ENCODE results near the gene ZNF682. TPM values are rescaled to one million over a fixed set of nuclear protein-coding genes. Genes with fewer than 3 reads are reported as not detected.

Gene ZNF682
- total RNA-seq, 1 experiment from 2014 or later: not detected

DNA sequence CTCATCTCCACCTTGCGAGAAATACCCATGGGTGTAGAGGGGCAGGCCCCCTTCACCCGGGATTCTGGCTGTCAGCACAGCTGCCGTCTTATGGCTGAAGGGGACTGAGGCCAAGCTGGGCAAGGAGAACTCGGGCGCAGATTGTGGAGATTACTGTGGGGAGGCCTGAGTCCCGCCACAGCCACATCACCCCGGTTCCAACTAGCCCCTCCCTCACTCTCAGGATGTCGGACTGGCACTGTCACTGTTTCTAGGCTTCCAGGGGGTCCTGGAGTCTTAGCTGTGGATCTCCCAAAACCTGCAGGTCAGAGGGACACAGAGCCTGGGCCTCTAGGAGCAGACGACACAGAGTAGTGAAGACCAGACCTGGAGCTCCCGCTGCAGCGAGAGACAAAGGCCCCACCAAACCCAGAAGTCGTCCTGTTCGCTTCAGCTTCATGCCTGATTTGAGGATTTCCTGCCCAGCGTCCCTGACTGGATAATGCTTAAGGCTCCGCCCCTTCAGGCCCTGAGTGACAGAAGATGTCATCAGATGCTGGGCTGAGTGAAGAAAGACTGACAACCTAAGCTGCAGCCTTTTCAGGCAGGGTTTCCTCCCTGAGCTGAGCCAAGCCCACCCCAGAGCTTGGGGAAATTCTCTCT is 82.8 kb downstream of the ZNF682 start:
- TF ChIP-seq, protein P1, sequence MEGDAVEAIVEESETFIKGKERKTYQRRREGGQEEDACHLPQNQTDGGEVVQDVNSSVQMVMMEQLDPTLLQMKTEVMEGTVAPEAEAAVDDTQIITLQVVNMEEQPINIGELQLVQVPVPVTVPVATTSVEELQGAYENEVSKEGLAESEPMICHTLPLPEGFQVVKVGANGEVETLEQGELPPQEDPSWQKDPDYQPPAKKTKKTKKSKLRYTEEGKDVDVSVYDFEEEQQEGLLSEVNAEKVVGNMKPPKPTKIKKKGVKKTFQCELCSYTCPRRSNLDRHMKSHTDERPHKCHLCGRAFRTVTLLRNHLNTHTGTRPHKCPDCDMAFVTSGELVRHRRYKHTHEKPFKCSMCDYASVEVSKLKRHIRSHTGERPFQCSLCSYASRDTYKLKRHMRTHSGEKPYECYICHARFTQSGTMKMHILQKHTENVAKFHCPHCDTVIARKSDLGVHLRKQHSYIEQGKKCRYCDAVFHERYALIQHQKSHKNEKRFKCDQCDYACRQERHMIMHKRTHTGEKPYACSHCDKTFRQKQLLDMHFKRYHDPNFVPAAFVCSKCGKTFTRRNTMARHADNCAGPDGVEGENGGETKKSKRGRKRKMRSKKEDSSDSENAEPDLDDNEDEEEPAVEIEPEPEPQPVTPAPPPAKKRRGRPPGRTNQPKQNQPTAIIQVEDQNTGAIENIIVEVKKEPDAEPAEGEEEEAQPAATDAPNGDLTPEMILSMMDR (IDR thresholded peaks at IDR 0.05; ENCODE audit: unreplicated experiment): no peak
- Mint-ChIP-seq H3K36me3 (ENCODE audit: insufficient read depth, unreplicated experiment) (no peaks in the 10 kb centered on the region), H3K4me1 (ENCODE audit: insufficient read depth, unreplicated experiment) (no peaks in the 10 kb centered on the region), H3K27ac (ENCODE audit: low read depth, unreplicated experiment) (no peak overlapping the region), H3K9me3 (ENCODE audit: unreplicated experiment) (peaks cover 8% of the 10 kb centered on the region), H3K4me3 (ENCODE audit: unreplicated experiment) (no peak overlapping the region), H3K27me3 (ENCODE audit: insufficient read depth, unreplicated experiment) (no peaks in the 10 kb centered on the region)
- BruUV-seq (replicated peaks): no TSS peak
- intact Hi-C loops (cut with micrococcal nuclease): loop anchor here (5.0 kb wide), 1 partner anchor 424 kb away; no protein-coding TSS in a partner anchor
- ChIA-PET POLR2A (no interaction called here), CTCF (interaction anchor here (0.6 kb wide), 1 partner anchor 781 kb away, joined by 4 read pairs; no protein-coding TSS in a partner anchor)
- no peak for DNase-seq (ENCODE audit: unreplicated experiment)

DNA sequence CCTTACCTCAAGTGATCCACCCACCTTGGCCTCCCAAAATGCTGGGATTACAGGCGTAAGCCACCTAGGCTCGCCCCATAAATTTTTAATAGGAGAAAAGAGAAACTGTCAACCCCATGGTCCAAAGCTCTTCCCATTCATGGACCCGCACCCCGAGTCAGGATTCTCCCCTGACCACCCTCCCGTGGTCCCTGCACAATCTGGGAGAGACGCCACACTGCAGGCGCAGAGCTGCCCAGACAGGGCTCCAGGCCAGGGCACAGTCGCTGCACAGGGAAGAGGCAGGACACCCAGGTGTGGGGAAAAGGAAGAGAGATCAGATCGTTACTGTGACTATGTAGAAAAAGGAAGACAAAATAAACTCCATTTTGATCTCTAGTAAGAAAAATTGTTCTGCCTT is 84.1 kb downstream of the ZNF682 start:
- intact Hi-C loops (cut with micrococcal nuclease): loop anchor here (5.0 kb wide), 1 partner anchor 423 kb away; no protein-coding TSS in a partner anchor
- H3K4me1 Mint-ChIP-seq (ENCODE audit: insufficient read depth, unreplicated experiment): no peaks in the 10 kb centered on the region
- H3K27me3 Mint-ChIP-seq (ENCODE audit: insufficient read depth, unreplicated experiment): no peaks in the 10 kb centered on the region
- BruUV-seq (replicated peaks): no TSS peak
- no peaks in the 10 kb centered on the region for H3K36me3 Mint-ChIP-seq (ENCODE audit: insufficient read depth, unreplicated experiment)
- peaks cover 8% of the 10 kb centered on the region for H3K9me3 Mint-ChIP-seq (ENCODE audit: unreplicated experiment)
- no peak overlapping the region for H3K4me3 Mint-ChIP-seq (ENCODE audit: unreplicated experiment)
- ChIA-PET CTCF (no interaction called here), POLR2A (no interaction called here)
- DNase-seq (ENCODE audit: unreplicated experiment): no peak
- TF ChIP-seq, protein P1 (IDR thresholded peaks at IDR 0.05; ENCODE audit: unreplicated experiment): no peak
- H3K27ac Mint-ChIP-seq (ENCODE audit: low read depth, unreplicated experiment): no peak overlapping the region

Other genes with a start within 250 kb of the ZNF682 start
- 2.5 and 2.6 TPM in 2 replicates for gene ZNF506, start 217.8 kb downstream of the ZNF682 start, total RNA-seq (2022)
- gene ZNF253, start 173.6 kb downstream of the ZNF682 start, total RNA-seq (2022): 1.4 and 1.8 TPM in 2 replicates
- 1.1 and 1.4 TPM in 2 replicates for gene ZNF93, start 138.6 kb downstream of the ZNF682 start, total RNA-seq (2022)
- not detected in 2 replicates for gene ZNF90, start 38.5 kb upstream of the ZNF682 start, total RNA-seq (2022)
- not detected in 2 replicates for gene ZNF486, start 127.7 kb upstream of the ZNF682 start, total RNA-seq (2022)

All from MCF 10A (cell line).